HCT116 (cell line): ENCODE results near the gene VRTN.

Experiments used
- CEBPB ChIP-seq: IDR thresholded peaks from 2 replicates; pipeline ENCODE4 v1.6.1; 2012; ENCODE audit warnings: low read depth
- ELF1 ChIP-seq: IDR thresholded peaks from 2 replicates; pipeline ENCODE4 v1.6.1; 2012; ENCODE audit warnings: low read depth, borderline replicate concordance
- EZH2 ChIP-seq: fragments of 200-600 bp; sonication (generic); IDR thresholded peaks from 2 replicates; pipeline ENCODE4 v1.6.1; 2017; ENCODE audit warnings: antibody characterized with exemption, mixed run types
- POLR2A ChIP-seq: IDR thresholded peaks from 2 replicates; pipeline ENCODE4 v1.7.0; 2011; ENCODE audit warnings: borderline replicate concordance; ENCODE audit not compliant: insufficient read depth, insufficient read length; ENCODE audit errors: extremely low read depth
- POLR2AphosphoS5 ChIP-seq: IDR thresholded peaks from 2 replicates; pipeline ENCODE4 v1.6.1; 2011; ENCODE audit warnings: mild to moderate bottlenecking, low read depth, low read length, moderate library complexity
- SIN3A ChIP-seq: IDR thresholded peaks from 2 replicates; pipeline ENCODE4 v1.6.1; 2012; ENCODE audit warnings: low read depth
- SP1 ChIP-seq: IDR thresholded peaks from 2 replicates; pipeline ENCODE4 v1.6.1; 2012; ENCODE audit warnings: low read depth
- TCF7L2 ChIP-seq: IDR thresholded peaks from 2 replicates; pipeline ENCODE4 v1.7.0; 2011; ENCODE audit warnings: borderline replicate concordance, inconsistent platforms; ENCODE audit not compliant: insufficient read depth, insufficient read length; ENCODE audit errors: extremely low read depth
- ZNF274 ChIP-seq: fragments of 200-500 bp; sonication (Bioruptor generic); IDR thresholded peaks from 2 replicates; pipeline ENCODE4 v1.6.1; 2014; ENCODE audit warnings: mild to moderate bottlenecking, low read depth, low read length, inconsistent platforms
- TF ChIP-seq, protein P1 (sequence below): IDR thresholded peaks from 2 replicates; pipeline ENCODE4 v1.6.1; 2012
- TF ChIP-seq, protein P2 (sequence below): IDR thresholded peaks from 2 replicates; pipeline ENCODE4 v1.6.1; 2012; ENCODE audit warnings: low read depth
- TF ChIP-seq, protein P3 (sequence below), 3 experiments: fragments of 200-600 bp in 1 of 3; sonication (generic) in 1 of 3; IDR thresholded peaks in 2 of 3; conservative IDR thresholded peaks in 1 of 3; 2 replicates each; pipeline ENCODE4 v1.5.1; 2012 to 2017; ENCODE audit warnings: low read depth in 2 of 3, low read length in 2 of 3, antibody characterized with exemption in 1 of 3, borderline replicate concordance in 1 of 3, control low read depth in 1 of 3, mild to moderate bottlenecking in 1 of 3, mixed read lengths in 1 of 3, mixed run types in 1 of 3, moderate library complexity in 1 of 3; ENCODE audit not compliant: insufficient read depth in 1 of 3
- TF ChIP-seq, protein P4 (sequence below): IDR thresholded peaks from 2 replicates; pipeline ENCODE4 v1.6.1; 2012

GRCh38 chr14:74400031-74400685 lies 51.9 kb downstream of the VRTN start:
- TF ChIP-seq, protein P1, sequence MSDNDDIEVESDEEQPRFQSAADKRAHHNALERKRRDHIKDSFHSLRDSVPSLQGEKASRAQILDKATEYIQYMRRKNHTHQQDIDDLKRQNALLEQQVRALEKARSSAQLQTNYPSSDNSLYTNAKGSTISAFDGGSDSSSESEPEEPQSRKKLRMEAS = no peak
- TF ChIP-seq POLR2AphosphoS5 (no peak), TCF7L2 (no peak), SP1 (no peak), POLR2A (no peak), ZNF274 (no peak), EZH2 (no peak), ELF1 (no peak), CEBPB (no peak), SIN3A (no peak)
- TF ChIP-seq, protein P2, sequence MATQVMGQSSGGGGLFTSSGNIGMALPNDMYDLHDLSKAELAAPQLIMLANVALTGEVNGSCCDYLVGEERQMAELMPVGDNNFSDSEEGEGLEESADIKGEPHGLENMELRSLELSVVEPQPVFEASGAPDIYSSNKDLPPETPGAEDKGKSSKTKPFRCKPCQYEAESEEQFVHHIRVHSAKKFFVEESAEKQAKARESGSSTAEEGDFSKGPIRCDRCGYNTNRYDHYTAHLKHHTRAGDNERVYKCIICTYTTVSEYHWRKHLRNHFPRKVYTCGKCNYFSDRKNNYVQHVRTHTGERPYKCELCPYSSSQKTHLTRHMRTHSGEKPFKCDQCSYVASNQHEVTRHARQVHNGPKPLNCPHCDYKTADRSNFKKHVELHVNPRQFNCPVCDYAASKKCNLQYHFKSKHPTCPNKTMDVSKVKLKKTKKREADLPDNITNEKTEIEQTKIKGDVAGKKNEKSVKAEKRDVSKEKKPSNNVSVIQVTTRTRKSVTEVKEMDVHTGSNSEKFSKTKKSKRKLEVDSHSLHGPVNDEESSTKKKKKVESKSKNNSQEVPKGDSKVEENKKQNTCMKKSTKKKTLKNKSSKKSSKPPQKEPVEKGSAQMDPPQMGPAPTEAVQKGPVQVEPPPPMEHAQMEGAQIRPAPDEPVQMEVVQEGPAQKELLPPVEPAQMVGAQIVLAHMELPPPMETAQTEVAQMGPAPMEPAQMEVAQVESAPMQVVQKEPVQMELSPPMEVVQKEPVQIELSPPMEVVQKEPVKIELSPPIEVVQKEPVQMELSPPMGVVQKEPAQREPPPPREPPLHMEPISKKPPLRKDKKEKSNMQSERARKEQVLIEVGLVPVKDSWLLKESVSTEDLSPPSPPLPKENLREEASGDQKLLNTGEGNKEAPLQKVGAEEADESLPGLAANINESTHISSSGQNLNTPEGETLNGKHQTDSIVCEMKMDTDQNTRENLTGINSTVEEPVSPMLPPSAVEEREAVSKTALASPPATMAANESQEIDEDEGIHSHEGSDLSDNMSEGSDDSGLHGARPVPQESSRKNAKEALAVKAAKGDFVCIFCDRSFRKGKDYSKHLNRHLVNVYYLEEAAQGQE = no peak
- TF ChIP-seq, protein P3, sequence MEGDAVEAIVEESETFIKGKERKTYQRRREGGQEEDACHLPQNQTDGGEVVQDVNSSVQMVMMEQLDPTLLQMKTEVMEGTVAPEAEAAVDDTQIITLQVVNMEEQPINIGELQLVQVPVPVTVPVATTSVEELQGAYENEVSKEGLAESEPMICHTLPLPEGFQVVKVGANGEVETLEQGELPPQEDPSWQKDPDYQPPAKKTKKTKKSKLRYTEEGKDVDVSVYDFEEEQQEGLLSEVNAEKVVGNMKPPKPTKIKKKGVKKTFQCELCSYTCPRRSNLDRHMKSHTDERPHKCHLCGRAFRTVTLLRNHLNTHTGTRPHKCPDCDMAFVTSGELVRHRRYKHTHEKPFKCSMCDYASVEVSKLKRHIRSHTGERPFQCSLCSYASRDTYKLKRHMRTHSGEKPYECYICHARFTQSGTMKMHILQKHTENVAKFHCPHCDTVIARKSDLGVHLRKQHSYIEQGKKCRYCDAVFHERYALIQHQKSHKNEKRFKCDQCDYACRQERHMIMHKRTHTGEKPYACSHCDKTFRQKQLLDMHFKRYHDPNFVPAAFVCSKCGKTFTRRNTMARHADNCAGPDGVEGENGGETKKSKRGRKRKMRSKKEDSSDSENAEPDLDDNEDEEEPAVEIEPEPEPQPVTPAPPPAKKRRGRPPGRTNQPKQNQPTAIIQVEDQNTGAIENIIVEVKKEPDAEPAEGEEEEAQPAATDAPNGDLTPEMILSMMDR (IDR thresholded peaks at IDR 0.05 in 2 of 3, conservative IDR thresholded peaks at IDR 0.05 in 1 of 3; ENCODE audit: borderline replicate concordance in 1 of 3, insufficient read depth in 1 of 3, low read depth in 2 of 3, low read length in 2 of 3) = no peak; a peak in 1 of 6 replicates
- TF ChIP-seq, protein P4, sequence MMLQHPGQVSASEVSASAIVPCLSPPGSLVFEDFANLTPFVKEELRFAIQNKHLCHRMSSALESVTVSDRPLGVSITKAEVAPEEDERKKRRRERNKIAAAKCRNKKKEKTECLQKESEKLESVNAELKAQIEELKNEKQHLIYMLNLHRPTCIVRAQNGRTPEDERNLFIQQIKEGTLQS = no peak
